Adrenal gland (tissue), 5 donors: ENCODE measurements around the gene MAP3K2.

Experiments
- CTCF ChIP-seq, 6 experiments: fragments of 450-650 bp in 4 of 6; fragments of 200-600 bp in 2 of 6; sonication (generic) in 1 of 6; IDR thresholded peaks; 1 replicate in 5 of 6; 2 replicates in 1 of 6; pipeline versions ENCODE4 v1.5.1 to v1.8.0; 2016 to 2021; ENCODE audit warnings: antibody characterized with exemption in 6 of 6, mild to moderate bottlenecking in 2 of 6, moderate library complexity in 1 of 6
- POLR2A ChIP-seq, 2 donors: fragments of 450-650 bp; IDR thresholded peaks; one replicate each; pipeline ENCODE4 v1.6.1; 2017; ENCODE audit warnings: antibody characterized with exemption in 2 of 2, mild to moderate bottlenecking in 2 of 2, moderate library complexity in 1 of 2
- donor health status: DM: no; HTN: no; CAD: no.

DNA sequence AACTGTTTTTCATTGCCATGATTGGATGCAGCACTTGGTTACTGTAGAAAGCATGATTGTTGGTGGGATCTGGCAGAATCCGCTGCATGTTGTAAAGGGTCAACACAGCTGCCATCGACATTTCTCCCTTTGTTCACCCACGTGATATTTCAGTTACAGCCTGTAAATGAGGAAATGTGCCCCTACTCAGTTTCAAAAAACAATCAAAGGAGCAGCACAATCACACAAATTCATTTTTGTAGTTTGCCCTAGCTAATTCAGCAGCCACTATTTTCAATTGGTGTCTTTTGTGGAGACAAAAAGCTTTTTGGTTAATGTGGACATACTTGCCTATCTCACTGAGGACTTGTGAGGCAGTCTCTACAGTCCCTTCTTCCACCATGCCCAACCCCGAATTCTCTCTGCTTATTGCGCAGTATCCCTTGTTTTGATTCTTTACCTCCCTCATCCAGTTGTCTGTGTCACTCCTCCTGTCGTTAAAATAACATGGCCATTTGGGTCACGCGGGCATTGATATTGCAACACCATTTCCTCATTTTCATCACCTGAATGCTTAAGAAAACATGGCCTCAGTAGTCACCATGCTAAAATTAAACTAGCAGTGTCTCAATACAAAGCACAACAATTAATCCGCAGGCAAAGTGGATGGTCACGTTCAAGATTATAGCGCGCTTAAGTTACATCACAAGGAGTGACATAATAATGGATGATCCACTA is 24.0 kb upstream of the MAP3K2 start:
- no peak for TF ChIP-seq CTCF (IDR thresholded peaks at IDR 0.05)
- TF ChIP-seq POLR2A (IDR thresholded peaks at IDR 0.05): no peak
